H4 (cell line): ENCODE results near the gene GNA15. TPM values are rescaled to one million over a fixed set of nuclear protein-coding genes. Genes with fewer than 3 reads are reported as not detected.

Experiments used
- DNase-seq: peaks from one replicate; pipeline ENCODE4 v3.0.0-alpha.2; 2015; ENCODE audit warnings: low spot score
- total RNA-seq: library from RNA; depleted of rRNA; stranded (reverse); fragments of >200 nt; shearing (Covaris generic); gene quantifications from 2 replicates; pipeline ENCODE4 v1.2.3, GENCODE V29; 2014

GNA15 gene
- total RNA-seq, 1 experiment from 2014 or later: not detected

- DNase-seq: peak; percentile 62
Measured at GRCh38 chr19:3175781-3176714, 40.2 kb downstream of the GNA15 start.

GRCh38 chr19:3176715-3177501 is 41.1 kb downstream of the GNA15 start:
- peak; percentile 57 for DNase-seq

GRCh38 chr19:3178377-3178972 is 42.6 kb downstream of the GNA15 start, which contains the start of gene S1PR4:
Gene S1PR4, plus strand, starts transcription at chr19:3178769. Its CDS starts 24 bp downstream, at chr19:3178793.
- DNase-seq: no peak

GRCh38 chr19:3178973-3179738 is 43.3 kb downstream of the GNA15 start:
- no peak for DNase-seq

- no peak for DNase-seq
Measured at GRCh38 chr19:3179739-3180293, 44.0 kb downstream of the GNA15 start.

GRCh38 chr19:3183721-3184641 is 48.1 kb downstream of the GNA15 start:
- DNase-seq: no peak

- DNase-seq: no peak
Measured at GRCh38 chr19:3184847-3185460, 49.1 kb downstream of the GNA15 start.

GRCh38 chr19:3185461-3186159 is 49.8 kb downstream of the GNA15 start, which contains the start of gene NCLN:
Gene NCLN, plus strand, starts transcription at chr19:3185930. Its CDS starts 101 bp downstream, at chr19:3186031.
- peak; percentile 91 for DNase-seq

- DNase-seq: no peak
Measured at GRCh38 chr19:3186160-3186688, 50.4 kb downstream of the GNA15 start.

- DNase-seq: no peak
Measured at GRCh38 chr19:3186891-3187661, 51.2 kb downstream of the GNA15 start.

GRCh38 chr19:3187662-3188511 is 52.1 kb downstream of the GNA15 start:
- no peak for DNase-seq

- no peak for DNase-seq
Measured at GRCh38 chr19:3188627-3189596, 53.1 kb downstream of the GNA15 start.

GRCh38 chr19:3189702-3190469 is 54.1 kb downstream of the GNA15 start:
- no peak for DNase-seq

GRCh38 chr19:3190470-3190770 is 54.6 kb downstream of the GNA15 start:
- no peak for DNase-seq
